Measurements from ENCODE around the gene PPFIBP2. TPM values are rescaled to one million over a fixed set of nuclear protein-coding genes. Genes with fewer than 3 reads are reported as not detected.
"Not testable (repeated sequence)": the region's sequence is repeated elsewhere in the genome, so short reads cannot be mapped to it uniquely, and the experiment has no call there.

The PPFIBP2 gene
- polyA plus RNA-seq, 2 donors: 27.4 to 32.1 TPM

- peaks cover 0 to 7% of the 10 kb centered on the region in 2 donors for H3K4me1 ChIP-seq (ENCODE audit: control insufficient read depth in 2 of 2, insufficient read depth in 2 of 2, low read length in 1 of 2)
- H3K27me3 ChIP-seq (ENCODE audit: control insufficient read depth in 1 of 2, insufficient read depth in 2 of 2, low read length in 2 of 2): no peaks in the 10 kb centered on the region
- 15 to 18% methylated on average over 18 of the region's 18 CpGs for WGBS, 2 donors
- H3K36me3 ChIP-seq (ENCODE audit: control insufficient read depth in 2 of 2, insufficient read depth in 2 of 2, low read length in 1 of 2): peaks cover 0 to 2% of the 10 kb centered on the region in 2 donors
- H3K4me3 ChIP-seq (ENCODE audit: low read depth in 1 of 2, low read length in 2 of 2): peak overlapping the region; percentile 80 to 84
- H3K9me3 ChIP-seq (ENCODE audit: control insufficient read depth in 2 of 2, insufficient read depth in 1 of 2, low read depth in 1 of 2, low read length in 1 of 2): no peaks in the 10 kb centered on the region
- peak overlapping the region; percentile 85 to 96 for H3K27ac ChIP-seq (ENCODE audit: low read depth in 2 of 2, low read length in 1 of 2)
Observed at GRCh38 chr11:7512525-7513233, 1.1 kb upstream of the PPFIBP2 start.

GRCh38 chr11:7514099-7514591 lies 346 bp downstream of the PPFIBP2 start:
- 1 to 2% methylated on average over 31 of the region's 31 CpGs for WGBS, 2 donors
- Histone ChIP-seq H3K27me3 (ENCODE audit: control insufficient read depth in 1 of 2, insufficient read depth in 2 of 2, low read length in 2 of 2) (no peaks in the 10 kb centered on the region), H3K9me3 (ENCODE audit: control insufficient read depth in 2 of 2, insufficient read depth in 1 of 2, low read depth in 1 of 2, low read length in 1 of 2) (no peaks in the 10 kb centered on the region), H3K4me3 (ENCODE audit: low read depth in 1 of 2, low read length in 2 of 2) (peak overlapping the region; percentile 80 to 84), H3K4me1 (ENCODE audit: control insufficient read depth in 2 of 2, insufficient read depth in 2 of 2, low read length in 1 of 2) (peaks cover 0 to 7% of the 10 kb centered on the region in 2 donors), H3K36me3 (ENCODE audit: control insufficient read depth in 2 of 2, insufficient read depth in 2 of 2, low read length in 1 of 2) (peaks cover 0 to 2% of the 10 kb centered on the region in 2 donors), H3K27ac (ENCODE audit: low read depth in 2 of 2, low read length in 1 of 2) (peak overlapping the region; percentile 85 to 96)

- Histone ChIP-seq H3K4me1 (ENCODE audit: control insufficient read depth in 2 of 2, insufficient read depth in 2 of 2, low read length in 1 of 2) (peaks cover 0 to 7% of the 10 kb centered on the region in 2 donors), H3K27ac (ENCODE audit: low read depth in 2 of 2, low read length in 1 of 2) (no peak overlapping the region), H3K9me3 (ENCODE audit: control insufficient read depth in 2 of 2, insufficient read depth in 1 of 2, low read depth in 1 of 2, low read length in 1 of 2) (no peaks in the 10 kb centered on the region), H3K4me3 (ENCODE audit: low read depth in 1 of 2, low read length in 2 of 2) (no peak overlapping the region), H3K27me3 (ENCODE audit: control insufficient read depth in 1 of 2, insufficient read depth in 2 of 2, low read length in 2 of 2) (no peaks in the 10 kb centered on the region), H3K36me3 (ENCODE audit: control insufficient read depth in 2 of 2, insufficient read depth in 2 of 2, low read length in 1 of 2) (peaks cover 0 to 2% of the 10 kb centered on the region in 2 donors)
- WGBS, 2 donors: 91 to 94% methylated on average over 1 of the region's 1 CpG
Observed at GRCh38 chr11:7515447-7515886, 1.7 kb downstream of the PPFIBP2 start.

GRCh38 chr11:7516475-7516874 lies 2.7 kb downstream of the PPFIBP2 start:
- Histone ChIP-seq H3K27ac (ENCODE audit: low read depth in 2 of 2, low read length in 1 of 2) (no peak overlapping the region), H3K4me1 (ENCODE audit: control insufficient read depth in 2 of 2, insufficient read depth in 2 of 2, low read length in 1 of 2) (peaks cover 0 to 4% of the 10 kb centered on the region in 2 donors), H3K4me3 (ENCODE audit: low read depth in 1 of 2, low read length in 2 of 2) (no peak overlapping the region), H3K27me3 (ENCODE audit: control insufficient read depth in 1 of 2, insufficient read depth in 2 of 2, low read length in 2 of 2) (no peaks in the 10 kb centered on the region), H3K36me3 (ENCODE audit: control insufficient read depth in 2 of 2, insufficient read depth in 2 of 2, low read length in 1 of 2) (no peaks in the 10 kb centered on the region), H3K9me3 (ENCODE audit: control insufficient read depth in 2 of 2, insufficient read depth in 1 of 2, low read depth in 1 of 2, low read length in 1 of 2) (no peaks in the 10 kb centered on the region)
- WGBS, 2 donors: 91 to 92% methylated on average over 12 of the region's 12 CpGs

GRCh38 chr11:7517743-7518142 lies 3.9 kb downstream of the PPFIBP2 start:
- H3K27me3 ChIP-seq (ENCODE audit: control insufficient read depth in 1 of 2, insufficient read depth in 2 of 2, low read length in 2 of 2); H3K36me3 ChIP-seq (ENCODE audit: control insufficient read depth in 2 of 2, insufficient read depth in 2 of 2, low read length in 1 of 2); H3K4me1 ChIP-seq (ENCODE audit: control insufficient read depth in 2 of 2, insufficient read depth in 2 of 2, low read length in 1 of 2); H3K27ac ChIP-seq (ENCODE audit: low read depth in 2 of 2, low read length in 1 of 2); H3K4me3 ChIP-seq (ENCODE audit: low read depth in 1 of 2, low read length in 2 of 2); H3K9me3 ChIP-seq (ENCODE audit: control insufficient read depth in 2 of 2, insufficient read depth in 1 of 2, low read depth in 1 of 2, low read length in 1 of 2): not testable (repeated sequence)
- 94 to 96% methylated on average over 13 of the region's 13 CpGs for WGBS, 2 donors

GRCh38 chr11:7518811-7519562 lies 5.2 kb downstream of the PPFIBP2 start:
- Histone ChIP-seq H3K9me3 (ENCODE audit: control insufficient read depth in 2 of 2, insufficient read depth in 1 of 2, low read depth in 1 of 2, low read length in 1 of 2) (no peaks in the 10 kb centered on the region), H3K27ac (ENCODE audit: low read depth in 2 of 2, low read length in 1 of 2) (no peak overlapping the region), H3K36me3 (ENCODE audit: control insufficient read depth in 2 of 2, insufficient read depth in 2 of 2, low read length in 1 of 2) (no peaks in the 10 kb centered on the region), H3K4me3 (ENCODE audit: low read depth in 1 of 2, low read length in 2 of 2) (no peak overlapping the region), H3K27me3 (ENCODE audit: control insufficient read depth in 1 of 2, insufficient read depth in 2 of 2, low read length in 2 of 2) (no peaks in the 10 kb centered on the region), H3K4me1 (ENCODE audit: control insufficient read depth in 2 of 2, insufficient read depth in 2 of 2, low read length in 1 of 2) (peaks cover 0 to 4% of the 10 kb centered on the region in 2 donors)
- WGBS, 2 donors: 94 to 95% methylated on average over 23 of the region's 23 CpGs

GRCh38 chr11:7520011-7520942 lies 6.5 kb downstream of the PPFIBP2 start:
- Histone ChIP-seq H3K4me3 (ENCODE audit: low read depth in 1 of 2, low read length in 2 of 2) (no peak overlapping the region), H3K4me1 (ENCODE audit: control insufficient read depth in 2 of 2, insufficient read depth in 2 of 2, low read length in 1 of 2) (peaks cover 0 to 4% of the 10 kb centered on the region in 2 donors), H3K36me3 (ENCODE audit: control insufficient read depth in 2 of 2, insufficient read depth in 2 of 2, low read length in 1 of 2) (no peaks in the 10 kb centered on the region), H3K9me3 (ENCODE audit: control insufficient read depth in 2 of 2, insufficient read depth in 1 of 2, low read depth in 1 of 2, low read length in 1 of 2) (no peaks in the 10 kb centered on the region), H3K27me3 (ENCODE audit: control insufficient read depth in 1 of 2, insufficient read depth in 2 of 2, low read length in 2 of 2) (no peaks in the 10 kb centered on the region), H3K27ac (ENCODE audit: low read depth in 2 of 2, low read length in 1 of 2) (no peak overlapping the region)
- 71 to 73% methylated on average over 18 of the region's 18 CpGs for WGBS, 2 donors

GRCh38 chr11:7520981-7521487 lies 7.2 kb downstream of the PPFIBP2 start:
- Histone ChIP-seq H3K9me3 (ENCODE audit: control insufficient read depth in 2 of 2, insufficient read depth in 1 of 2, low read depth in 1 of 2, low read length in 1 of 2) (no peaks in the 10 kb centered on the region), H3K36me3 (ENCODE audit: control insufficient read depth in 2 of 2, insufficient read depth in 2 of 2, low read length in 1 of 2) (no peaks in the 10 kb centered on the region), H3K4me1 (ENCODE audit: control insufficient read depth in 2 of 2, insufficient read depth in 2 of 2, low read length in 1 of 2) (peaks cover 0 to 4% of the 10 kb centered on the region in 2 donors), H3K4me3 (ENCODE audit: low read depth in 1 of 2, low read length in 2 of 2) (no peak overlapping the region), H3K27me3 (ENCODE audit: control insufficient read depth in 1 of 2, insufficient read depth in 2 of 2, low read length in 2 of 2) (no peaks in the 10 kb centered on the region), H3K27ac (ENCODE audit: low read depth in 2 of 2, low read length in 1 of 2) (no peak overlapping the region)
- WGBS, 2 donors: 0 to 1% methylated on average over 2 of the region's 2 CpGs

- Histone ChIP-seq H3K4me1 (ENCODE audit: control insufficient read depth in 2 of 2, insufficient read depth in 2 of 2, low read length in 1 of 2) (peaks cover 0 to 6% of the 10 kb centered on the region in 2 donors), H3K36me3 (ENCODE audit: control insufficient read depth in 2 of 2, insufficient read depth in 2 of 2, low read length in 1 of 2) (no peaks in the 10 kb centered on the region), H3K27ac (ENCODE audit: low read depth in 2 of 2, low read length in 1 of 2) (no peak overlapping the region), H3K9me3 (ENCODE audit: control insufficient read depth in 2 of 2, insufficient read depth in 1 of 2, low read depth in 1 of 2, low read length in 1 of 2) (no peaks in the 10 kb centered on the region), H3K27me3 (ENCODE audit: control insufficient read depth in 1 of 2, insufficient read depth in 2 of 2, low read length in 2 of 2) (no peaks in the 10 kb centered on the region), H3K4me3 (ENCODE audit: low read depth in 1 of 2, low read length in 2 of 2) (no peak overlapping the region)
- WGBS, 2 donors: 65% methylated on average over 4 of the region's 4 CpGs
Observed at GRCh38 chr11:7522121-7522520, 8.3 kb downstream of the PPFIBP2 start.
